Measurements from ENCODE around the gene CSGALNACT2.
A peak's percentile ranks its signal among the peaks of the same experiment; 100 is the strongest.

Gene CSGALNACT2

GRCh38 chr10:43204042-43204942 lies 66.0 kb downstream of the CSGALNACT2 start:
- DNase-seq, result no peak

- peak; percentile 30 to 58 for DNase-seq
These were observed 66.9 kb downstream of the CSGALNACT2 start for GRCh38 chr10:43204943-43205671.

GRCh38 chr10:43205681-43206390 lies 67.6 kb downstream of the CSGALNACT2 start:
- DNase-seq, result no peak

- no peak for DNase-seq
These were observed 68.4 kb downstream of the CSGALNACT2 start for GRCh38 chr10:43206391-43207235.

- DNase-seq, result no peak
These were observed 70.2 kb downstream of the CSGALNACT2 start for GRCh38 chr10:43208147-43209073.

- DNase-seq, result no peak
These were observed 70.8 kb downstream of the CSGALNACT2 start for GRCh38 chr10:43209074-43209455.

- no peak for DNase-seq
These were observed 71.5 kb downstream of the CSGALNACT2 start for GRCh38 chr10:43209651-43210141.

- no peak for DNase-seq
These were observed 72.3 kb downstream of the CSGALNACT2 start for GRCh38 chr10:43210556-43210955.

- no peak for DNase-seq
These were observed 72.8 kb downstream of the CSGALNACT2 start for GRCh38 chr10:43211030-43211429.

- no peak for DNase-seq
These were observed 73.3 kb downstream of the CSGALNACT2 start for GRCh38 chr10:43211431-43212042.

- no peak for DNase-seq
These were observed 73.9 kb downstream of the CSGALNACT2 start for GRCh38 chr10:43212043-43212721.

GRCh38 chr10:43214071-43214955 lies 76.1 kb downstream of the CSGALNACT2 start:
- DNase-seq, result no peak

- DNase-seq, result no peak
These were observed 76.8 kb downstream of the CSGALNACT2 start for GRCh38 chr10:43214956-43215561.

- no peak for DNase-seq
These were observed 77.7 kb downstream of the CSGALNACT2 start for GRCh38 chr10:43215758-43216455.

GRCh38 chr10:43216931-43217562 lies 78.8 kb downstream of the CSGALNACT2 start:
- no peak for DNase-seq

- no peak for DNase-seq
These were observed 79.4 kb downstream of the CSGALNACT2 start for GRCh38 chr10:43217563-43218205.
